IMR-90 (cell line): ENCODE data around the gene NOL6. TPM values are rescaled to one million over a fixed set of nuclear protein-coding genes. Genes with fewer than 3 reads are reported as not detected.
A peak's percentile ranks its signal among the peaks of the same experiment; 100 is the strongest.
"Not testable (repeated sequence)": the region's sequence is repeated elsewhere in the genome, so short reads cannot be mapped to it uniquely, and the experiment has no call there.

ENCODE experiments used
- ATAC-seq: fragments of 200-7000 bp; cut with Tn5 transposase; 2 replicates; pipeline ENCODE4 v1.9.1; 2020; ENCODE audit warnings: low read depth, mild to moderate bottlenecking, moderate library complexity
- BruUV-seq: library from RNA; stranded (reverse); fragments of 400-500 nt; replicated peaks from 2 replicates; lab custom pipeline; 2021; lab: Mats Ljungman, UMichigan
- CTCF ChIA-PET: fragments of 300-600 bp; formaldehyde crosslinking; extraction: SDS; loops from one replicate; lab custom pipeline; 2021; ENCODE audit warnings: antibody characterized with exemption; lab: Yijun Ruan, JAX
- POLR2A ChIA-PET: fragments of 300-600 bp; sonication (Branson Sonifier 250); formaldehyde crosslinking; loops from one replicate; lab custom pipeline; 2022; ENCODE audit warnings: antibody characterized with exemption; ENCODE audit not compliant: unreplicated experiment; lab: Charles Lee
- DNase-seq: peaks from one replicate; pipeline ENCODE4 v3.0.0; 2013
- H2AFZ ChIP-seq: replicated peaks from 2 replicates; pipeline ENCODE3; 2013; ENCODE audit warnings: low read length, mild to moderate bottlenecking; ENCODE audit not compliant: poor library complexity
- H2AK5ac ChIP-seq: 2 replicates; pipeline ENCODE4 v1.6.1; 2013; ENCODE audit warnings: low read depth, low read length, inconsistent platforms
- H2AK9ac ChIP-seq: replicated peaks from 2 replicates; pipeline ENCODE3; 2013; ENCODE audit warnings: mild to moderate bottlenecking, low read depth, low read length, moderate library complexity; ENCODE audit not compliant: poor library complexity
- H2BK120ac ChIP-seq: 2 replicates; pipeline ENCODE4 v1.6.1; 2013; ENCODE audit warnings: low read depth, low read length, inconsistent platforms
- H2BK15ac ChIP-seq: 3 replicates; pipeline ENCODE4 v1.6.1; 2013; ENCODE audit warnings: low read depth, low read length, inconsistent platforms
- H2BK20ac ChIP-seq: 2 replicates; pipeline ENCODE4 v1.6.1; 2013; ENCODE audit warnings: low read depth, mild to moderate bottlenecking, inconsistent platforms, low read length, moderate library complexity
- H2BK5ac ChIP-seq: 2 replicates; pipeline ENCODE4 v1.6.1; 2013; ENCODE audit warnings: mild to moderate bottlenecking, low read depth, low read length, inconsistent platforms; ENCODE audit not compliant: poor library complexity, severe bottlenecking
- H3K14ac ChIP-seq: replicated peaks from 2 replicates; pipeline ENCODE4 v1.6.1; 2013; ENCODE audit warnings: low read depth, low read length, inconsistent platforms
- H3K18ac ChIP-seq: 2 replicates; pipeline ENCODE4 v1.6.1; 2013; ENCODE audit warnings: low read depth, low read length, control low read depth
- H3K23ac ChIP-seq: 2 replicates; pipeline ENCODE4 v1.6.1; 2013; ENCODE audit warnings: low read depth, low read length, inconsistent platforms
- H3K27ac ChIP-seq: 2 replicates; pipeline ENCODE4 v1.5.1; 2013; ENCODE audit warnings: mild to moderate bottlenecking, control low read depth, low read length; ENCODE audit not compliant: insufficient read depth
- H3K27me3 ChIP-seq: 2 replicates; pipeline ENCODE4 v1.6.1; 2013; ENCODE audit warnings: low read length; ENCODE audit not compliant: control insufficient read depth, insufficient read depth
- H3K36me3 ChIP-seq: 2 replicates; pipeline ENCODE4 v1.6.1; 2013; ENCODE audit warnings: low read length, mixed read lengths; ENCODE audit not compliant: control insufficient read depth, insufficient read depth
- H3K4ac ChIP-seq: 2 replicates; pipeline ENCODE4 v1.6.1; 2013; ENCODE audit warnings: low read depth, low read length, inconsistent platforms
- H3K4me1 ChIP-seq: 2 replicates; pipeline ENCODE4 v1.6.1; 2013; ENCODE audit warnings: low read length, mixed read lengths; ENCODE audit not compliant: control insufficient read depth, insufficient read depth
- H3K4me2 ChIP-seq: 2 replicates; pipeline ENCODE4 v1.6.1; 2013; ENCODE audit warnings: low read depth, mild to moderate bottlenecking, control low read depth, low read length, moderate library complexity
- H3K4me3 ChIP-seq: 2 replicates; pipeline ENCODE4 v1.5.1; 2013; ENCODE audit warnings: low read depth, mild to moderate bottlenecking, control low read depth, low read length, moderate library complexity; ENCODE audit not compliant: insufficient read depth
- H3K56ac ChIP-seq: 2 replicates; pipeline ENCODE4 v1.6.1; 2013; ENCODE audit warnings: low read length, inconsistent platforms; ENCODE audit not compliant: insufficient read depth; ENCODE audit errors: extremely low read depth
- H3K79me1 ChIP-seq, 2 experiments: 2 replicates each; pipeline ENCODE4 v1.6.1; 2013; ENCODE audit warnings: low read length in 2 of 2, inconsistent platforms in 1 of 2, low read depth in 1 of 2
- H3K9ac ChIP-seq: 2 replicates; pipeline ENCODE4 v1.6.1; 2013; ENCODE audit warnings: low read depth, low read length, control low read depth
- H3K9me1 ChIP-seq: 2 replicates; pipeline ENCODE4 v1.6.1; 2013; ENCODE audit warnings: low read length, inconsistent platforms; ENCODE audit not compliant: insufficient read depth
- H3K9me3 ChIP-seq: 2 replicates; pipeline ENCODE4 v1.6.1; 2013; ENCODE audit warnings: low read length; ENCODE audit not compliant: control insufficient read depth, insufficient read depth
- H4K20me1 ChIP-seq: 2 replicates; pipeline ENCODE4 v1.6.1; 2013; ENCODE audit warnings: low read length, inconsistent platforms; ENCODE audit not compliant: insufficient read depth
- H4K5ac ChIP-seq: 2 replicates; pipeline ENCODE4 v1.6.1; 2013; ENCODE audit warnings: mild to moderate bottlenecking, low read depth, low read length, control low read depth
- H4K8ac ChIP-seq, 2 experiments: 2 replicates each; pipeline ENCODE4 v1.6.1; 2013; ENCODE audit warnings: low read depth in 2 of 2, low read length in 2 of 2, control low read depth in 1 of 2, inconsistent platforms in 1 of 2
- H4K91ac ChIP-seq: 2 replicates; pipeline ENCODE4 v1.6.1; 2013; ENCODE audit warnings: low read depth, low read length, inconsistent platforms; ENCODE audit not compliant: insufficient read depth
- CEBPB ChIP-seq: IDR thresholded peaks from 2 replicates; pipeline ENCODE4 v1.6.1; 2012; ENCODE audit warnings: low read depth, low read length, improper control_type of control experiment
- RAD21 ChIP-seq: IDR thresholded peaks from 2 replicates; pipeline ENCODE4 v1.6.1; 2012; ENCODE audit warnings: low read length, improper control_type of control experiment
- WGBS, 2 experiments: methylation state at CpG; one replicate each; pipeline versions ENCODE4 v1.1.5 to v1.1.7; 2013; ENCODE audit warnings: missing lambda C conversion rate in 2 of 2; ENCODE audit not compliant: insufficient read length in 1 of 2; ENCODE audit errors: extremely low coverage in 2 of 2; 5-methylcytosine and 5-hydroxymethylcytosine counted together
- dilution Hi-C: fragments of 300-500 bp; cut with HindIII; formaldehyde crosslinking; loops from one replicate; pipeline ENCODE4 v1.14.3; 2018; ENCODE audit warnings: low sequenced_read_pairs; ENCODE audit not compliant: unreplicated experiment
- in situ Hi-C: fragments of 300-500 bp; cut with MboI; formaldehyde crosslinking; loops from 3 replicates; pipeline ENCODE4 v1.14.3; 2019; ENCODE audit warnings: low sequenced_read_pairs, inconsistent platforms, mixed read lengths
- intact Hi-C: fragments of 100-400 bp; cut with micrococcal nuclease; formaldehyde crosslinking; loops from 2 replicates; pipeline ENCODE4 v1.10.0; 2022
- polyA plus RNA-seq, 3 experiments: library from polyadenylated mRNA; depleted of rRNA; stranded (reverse); fragments of >200 nt; gene quantifications; 2 replicates each; pipeline ENCODE4 v1.2.3, GENCODE V29; 2012; ENCODE audit warnings: low replicate concordance in 1 of 3
- total RNA-seq: library from RNA; depleted of rRNA; stranded (reverse); fragments of >200 nt; gene quantifications from 2 replicates; pipeline ENCODE4 v1.2.3, GENCODE V29; 2012

The NOL6 gene
- total and polyA plus RNA-seq, 2 of the 4 experiments (the other 2 are of a cell fraction), result 47.3 to 71.7 TPM

DNA sequence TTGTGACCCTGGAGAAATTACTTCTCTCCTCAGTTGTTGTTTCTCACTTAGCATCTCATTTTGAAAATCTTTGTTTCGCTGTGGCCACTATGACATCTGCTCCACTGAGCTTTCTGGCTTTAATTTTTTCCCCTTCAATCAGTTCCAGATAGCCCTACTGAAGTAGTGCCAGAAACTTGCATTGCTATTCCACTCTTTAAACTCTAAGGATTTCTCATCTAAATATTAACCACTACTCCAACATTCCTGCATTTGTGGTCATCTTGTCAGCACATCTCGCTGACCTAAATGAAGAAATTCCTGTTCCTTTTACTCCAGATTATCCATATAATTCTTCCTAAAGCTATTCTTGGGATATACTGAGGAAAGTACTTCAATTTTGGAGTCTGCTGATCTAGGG, 15.3 kb upstream of the NOL6 start:
- Histone ChIP-seq H3K18ac (peak overlapping the region; percentile 94), H2BK15ac (peak overlapping the region; percentile 86; the same call in 2 of the 3 replicates), H2BK120ac (peak overlapping the region; percentile 70), H3K27ac (no peak overlapping the region), H4K5ac (peak overlapping the region; percentile 91; the same call in 1 of the 2 replicates), H3K4me2 (peak overlapping the region; percentile 80; the same call in 1 of the 2 replicates), H3K27me3 (no peaks in the 10 kb centered on the region), H4K8ac (peak overlapping the region in 1 of 2 experiments; percentile 60; a peak in 1 of 4 replicates), H3K4me1 (peaks cover 5% of the 10 kb centered on the region), H3K4me3 (no peak overlapping the region), H4K91ac (peak overlapping the region; percentile 65; the same call in 1 of the 2 replicates), H3K14ac (peak overlapping the region; percentile 68), H3K23ac (peak overlapping the region; percentile 41; the same call in 1 of the 2 replicates), H3K9ac (peak overlapping the region; percentile 25; the same call in 1 of the 2 replicates), H3K79me1 (no peaks in the 10 kb centered on the region), H3K4ac (peak overlapping the region; percentile 73; the same call in 1 of the 2 replicates), H2BK20ac (peak overlapping the region; percentile 74), H4K20me1 (no peaks in the 10 kb centered on the region), H3K36me3 (no peaks in the 10 kb centered on the region), H3K56ac (peak overlapping the region; percentile 31; the same call in 1 of the 2 replicates), H2AK9ac (no peak overlapping the region), H2BK5ac (peak overlapping the region; percentile 87), H3K9me3 (no peaks in the 10 kb centered on the region), H3K9me1 (0 out of 2 replicates have a peak, but pooled peaks cover 7% of the 10 kb centered on the region), H2AK5ac (peak overlapping the region; percentile 94), H2AFZ (no peak overlapping the region)
- intact Hi-C loops (no loop called here), in situ Hi-C loops (no loop called here), dilution Hi-C loops (no loop called here)
- ChIA-PET CTCF (interaction anchor here (0.8 kb wide), 1 partner anchor 114 kb away, joined by 3 read pairs; no protein-coding TSS in a partner anchor), POLR2A (no interaction called here)
- no CpG with 5 or more reads among the region's 2 CpGs for WGBS, 2 experiments
- ATAC-seq (peak; percentile 87), DNase-seq (peak; percentile 82)
- BruUV-seq, result no TSS peak
- TF ChIP-seq CEBPB (peak; percentile 31; the same call in 1 of the 2 replicates), RAD21 (no peak)

GRCh38 chr9:33485312-33485711, 11.6 kb upstream of the NOL6 start:
- H3K4me3 ChIP-seq, H2BK15ac ChIP-seq, H2BK120ac ChIP-seq, H4K20me1 ChIP-seq, ATAC-seq, H4K8ac ChIP-seq, H4K5ac ChIP-seq, H3K18ac ChIP-seq, H3K27me3 ChIP-seq, POLR2A ChIA-PET, H3K4ac ChIP-seq, H3K4me2 ChIP-seq, H3K27ac ChIP-seq, CTCF ChIA-PET, dilution Hi-C loops, DNase-seq, H3K9me1 ChIP-seq, H3K56ac ChIP-seq, H3K9me3 ChIP-seq, H2BK5ac ChIP-seq, intact Hi-C loops, H2AK9ac ChIP-seq, in situ Hi-C loops, H3K9ac ChIP-seq, H4K91ac ChIP-seq, H2AK5ac ChIP-seq, H3K79me1 ChIP-seq, BruUV-seq, H3K23ac ChIP-seq, H2AFZ ChIP-seq, H3K4me1 ChIP-seq, H3K36me3 ChIP-seq, H2BK20ac ChIP-seq, H3K14ac ChIP-seq: not testable (repeated sequence)
